G401 (cell line): Measurements from ENCODE around the gene HTR4. TPM values are rescaled to one million over a fixed set of nuclear protein-coding genes. Genes with fewer than 3 reads are reported as not detected.

ENCODE experiments used
- DNase-seq: peaks from one replicate; pipeline ENCODE4 v3.0.0-alpha.2; 2015; ENCODE audit warnings: low spot score
- in situ Hi-C: cut with HindIII; loops from 2 replicates; pipeline ENCODE4 v1.10.0; 2016; ENCODE audit warnings: low sequenced_read_pairs, mixed read lengths
- total RNA-seq: library from RNA; depleted of rRNA; stranded (reverse); fragments of >200 nt; shearing (Covaris generic); gene quantifications from 2 replicates; pipeline ENCODE4 v1.2.3, GENCODE V29; 2014

Gene HTR4
- total RNA-seq, 1 experiment from 2014 or later: not detected

GRCh38 chr5:148620696-148621095 lies 33.6 kb downstream of the HTR4 start:
- DNase-seq: no peak
- in situ Hi-C loops: no loop called here

GRCh38 chr5:148620091-148620490 lies 34.2 kb downstream of the HTR4 start:
- no peak for DNase-seq
- in situ Hi-C loops: no loop called here

- no peak for DNase-seq
- in situ Hi-C loops: no loop called here
These were observed 34.8 kb downstream of the HTR4 start for GRCh38 chr5:148619484-148619883.

GRCh38 chr5:148615644-148616275 lies 38.6 kb downstream of the HTR4 start:
- in situ Hi-C loops: no loop called here
- DNase-seq: no peak

GRCh38 chr5:148607406-148607805 lies 46.9 kb downstream of the HTR4 start:
- no peak for DNase-seq
- in situ Hi-C loops: no loop called here

- in situ Hi-C loops: no loop called here
- DNase-seq: no peak
These were observed 48.0 kb downstream of the HTR4 start for GRCh38 chr5:148606296-148606695.

GRCh38 chr5:148599187-148599586 lies 55.1 kb downstream of the HTR4 start:
- in situ Hi-C loops: no loop called here
- no peak for DNase-seq

- in situ Hi-C loops: no loop called here
- DNase-seq: no peak
These were observed 58.6 kb downstream of the HTR4 start for GRCh38 chr5:148595697-148596096.

GRCh38 chr5:148586796-148587195 lies 67.5 kb downstream of the HTR4 start:
- DNase-seq: no peak
- in situ Hi-C loops: no loop called here

- in situ Hi-C loops: no loop called here
- no peak for DNase-seq
These were observed 68.3 kb downstream of the HTR4 start for GRCh38 chr5:148585988-148586387.

GRCh38 chr5:148584103-148584502 lies 70.2 kb downstream of the HTR4 start:
- DNase-seq: no peak
- in situ Hi-C loops: no loop called here

- DNase-seq: no peak
- in situ Hi-C loops: no loop called here
These were observed 70.8 kb downstream of the HTR4 start for GRCh38 chr5:148583421-148583965.

- DNase-seq: no peak
- in situ Hi-C loops: no loop called here
These were observed 80.2 kb downstream of the HTR4 start for GRCh38 chr5:148574167-148574566.

GRCh38 chr5:148573374-148573773 lies 81.0 kb downstream of the HTR4 start:
- DNase-seq: no peak
- in situ Hi-C loops: no loop called here

GRCh38 chr5:148569948-148570347 lies 84.4 kb downstream of the HTR4 start:
- in situ Hi-C loops: no loop called here

GRCh38 chr5:148565148-148565547 lies 89.2 kb downstream of the HTR4 start:
- no peak for DNase-seq
- in situ Hi-C loops: no loop called here

More at GRCh38 chr5:148569948-148570347, 84.4 kb downstream of the HTR4 start:
- DNase-seq: no peak

GRCh38 chr5:148563021-148563420 lies 91.3 kb downstream of the HTR4 start:
- in situ Hi-C loops: no loop called here
- DNase-seq: no peak

- no peak for DNase-seq
- in situ Hi-C loops: no loop called here
These were observed 92.5 kb downstream of the HTR4 start for GRCh38 chr5:148561801-148562311.

- no peak for DNase-seq
- in situ Hi-C loops: no loop called here
These were observed 94.9 kb downstream of the HTR4 start for GRCh38 chr5:148559461-148559860.

- in situ Hi-C loops: no loop called here
- no peak for DNase-seq
These were observed 95.4 kb downstream of the HTR4 start for GRCh38 chr5:148558892-148559291.

- in situ Hi-C loops: no loop called here
- no peak for DNase-seq
These were observed 97.5 kb downstream of the HTR4 start for GRCh38 chr5:148556835-148557234.
